MM.1S (cell line): Measurements from ENCODE around the gene ACKR2.

Experiments
- EZH2 ChIP-seq: fragments of 300-600 bp; sonication (generic); optimal IDR thresholded peaks from 2 replicates; pipeline ENCODE3; 2017; ENCODE audit warnings: low read depth, mild to moderate bottlenecking, antibody characterized with exemption, low read length, mixed read lengths
- TF ChIP-seq, protein P1 (sequence below): fragments of 300-600 bp; sonication (generic); IDR thresholded peaks from 2 replicates; pipeline ENCODE4 v1.5.1; 2016; ENCODE audit warnings: antibody characterized with exemption, low read length, mixed read lengths

DNA sequence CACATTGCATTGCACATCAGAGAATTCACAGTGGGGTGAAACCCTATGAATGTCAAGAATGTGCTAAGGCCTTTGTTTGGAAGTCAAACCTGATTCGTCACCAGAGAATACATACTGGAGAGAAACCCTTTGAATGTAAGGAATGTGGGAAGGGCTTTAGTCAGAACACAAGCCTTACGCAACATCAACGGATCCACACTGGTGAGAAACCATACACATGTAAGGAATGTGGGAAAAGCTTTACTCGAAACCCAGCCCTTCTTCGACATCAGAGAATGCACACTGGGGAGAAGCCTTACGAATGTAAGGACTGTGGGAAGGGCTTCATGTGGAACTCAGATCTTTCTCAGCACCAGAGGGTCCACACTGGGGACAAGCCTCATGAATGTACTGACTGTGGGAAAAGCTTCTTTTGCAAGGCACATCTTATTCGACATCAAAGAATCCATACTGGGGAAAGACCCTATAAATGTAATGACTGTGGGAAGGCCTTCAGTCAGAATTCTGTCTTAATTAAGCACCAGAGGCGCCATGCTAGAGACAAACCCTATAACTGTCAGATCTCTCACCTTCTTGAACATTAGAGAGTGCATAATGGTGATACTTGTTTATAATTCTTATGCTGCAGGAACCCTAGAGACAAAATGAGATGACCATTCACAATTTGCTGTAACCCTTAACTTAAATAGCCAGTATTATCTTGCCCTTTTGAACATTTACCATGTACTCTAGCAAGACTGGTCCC, 105.7 kb downstream of the ACKR2 start:
- TF ChIP-seq, protein P1, sequence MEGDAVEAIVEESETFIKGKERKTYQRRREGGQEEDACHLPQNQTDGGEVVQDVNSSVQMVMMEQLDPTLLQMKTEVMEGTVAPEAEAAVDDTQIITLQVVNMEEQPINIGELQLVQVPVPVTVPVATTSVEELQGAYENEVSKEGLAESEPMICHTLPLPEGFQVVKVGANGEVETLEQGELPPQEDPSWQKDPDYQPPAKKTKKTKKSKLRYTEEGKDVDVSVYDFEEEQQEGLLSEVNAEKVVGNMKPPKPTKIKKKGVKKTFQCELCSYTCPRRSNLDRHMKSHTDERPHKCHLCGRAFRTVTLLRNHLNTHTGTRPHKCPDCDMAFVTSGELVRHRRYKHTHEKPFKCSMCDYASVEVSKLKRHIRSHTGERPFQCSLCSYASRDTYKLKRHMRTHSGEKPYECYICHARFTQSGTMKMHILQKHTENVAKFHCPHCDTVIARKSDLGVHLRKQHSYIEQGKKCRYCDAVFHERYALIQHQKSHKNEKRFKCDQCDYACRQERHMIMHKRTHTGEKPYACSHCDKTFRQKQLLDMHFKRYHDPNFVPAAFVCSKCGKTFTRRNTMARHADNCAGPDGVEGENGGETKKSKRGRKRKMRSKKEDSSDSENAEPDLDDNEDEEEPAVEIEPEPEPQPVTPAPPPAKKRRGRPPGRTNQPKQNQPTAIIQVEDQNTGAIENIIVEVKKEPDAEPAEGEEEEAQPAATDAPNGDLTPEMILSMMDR = no peak
- no peak for TF ChIP-seq EZH2
